Ishikawa (cell line): Measurements from ENCODE around the gene KCNK7.

ENCODE experiments used
- CEBPB ChIP-seq: IDR thresholded peaks from 2 replicates; pipeline ENCODE4 v1.6.1; 2012
- CREB1 ChIP-seq: IDR thresholded peaks from 2 replicates; pipeline ENCODE4 v1.6.1; 2012; ENCODE audit warnings: low read depth
- EGR1 ChIP-seq: IDR thresholded peaks from 2 replicates; pipeline ENCODE4 v1.6.1; 2012
- EP300 ChIP-seq: IDR thresholded peaks from 2 replicates; pipeline ENCODE4 v1.6.1; 2012; ENCODE audit warnings: borderline replicate concordance
- FOXM1 ChIP-seq: IDR thresholded peaks from 2 replicates; pipeline ENCODE4 v1.6.1; 2012; ENCODE audit warnings: low read depth, borderline replicate concordance
- MAX ChIP-seq: IDR thresholded peaks from 2 replicates; pipeline ENCODE4 v1.6.1; 2012
- NFIC ChIP-seq: IDR thresholded peaks from 2 replicates; pipeline ENCODE4 v1.6.1; 2012
- RAD21 ChIP-seq: IDR thresholded peaks from 2 replicates; pipeline ENCODE4 v1.6.1; 2012; ENCODE audit warnings: low read depth
- REST ChIP-seq: IDR thresholded peaks from 2 replicates; pipeline ENCODE4 v1.6.1; 2012; ENCODE audit warnings: low read depth, mild to moderate bottlenecking
- TAF1 ChIP-seq: IDR thresholded peaks from 2 replicates; pipeline ENCODE4 v1.6.1; 2012; ENCODE audit warnings: low read depth, mild to moderate bottlenecking
- TCF12 ChIP-seq: IDR thresholded peaks from 2 replicates; pipeline ENCODE4 v1.6.1; 2012; ENCODE audit warnings: low read depth
- TEAD4 ChIP-seq: IDR thresholded peaks from 2 replicates; pipeline ENCODE4 v1.6.1; 2012
- USF1 ChIP-seq: IDR thresholded peaks from 2 replicates; pipeline ENCODE4 v1.6.1; 2012
- YY1 ChIP-seq: IDR thresholded peaks from 2 replicates; pipeline ENCODE4 v1.6.1; 2012; ENCODE audit warnings: low read depth
- ZBTB7A ChIP-seq: IDR thresholded peaks from 2 replicates; pipeline ENCODE4 v1.6.1; 2012; ENCODE audit warnings: low read depth

The KCNK7 gene

GRCh38 chr11:65595543-65596281 lies at the start of gene KCNK7:
Gene KCNK7, minus strand, starts transcription at chr11:65595800. Its CDS starts 28 bp downstream, at chr11:65595772.
- TF ChIP-seq EGR1 (peak; percentile 52; the same call in 1 of the 2 replicates), CEBPB (no peak), NFIC (no peak)

- no peak for TF ChIP-seq NFIC
- no peak for TF ChIP-seq MAX
- TF ChIP-seq REST = no peak
- TF ChIP-seq EP300 = no peak
- TF ChIP-seq ZBTB7A = no peak
- no peak for TF ChIP-seq CEBPB
Observed at GRCh38 chr11:65644837-65645236, 49.2 kb upstream of the KCNK7 start.

- no peak for TF ChIP-seq CEBPB
- TF ChIP-seq YY1 = no peak
- no peak for TF ChIP-seq TEAD4
- TF ChIP-seq TAF1 = no peak
- no peak for TF ChIP-seq USF1
- no peak for TF ChIP-seq MAX
- TF ChIP-seq NFIC = no peak
- no peak for TF ChIP-seq EGR1
- no peak for TF ChIP-seq TCF12
- no peak for TF ChIP-seq ZBTB7A
- no peak for TF ChIP-seq CREB1
- no peak for TF ChIP-seq FOXM1
- no peak for TF ChIP-seq EP300
- no peak for TF ChIP-seq RAD21
Observed at GRCh38 chr11:65643971-65644370, 48.4 kb upstream of the KCNK7 start.

- TF ChIP-seq CEBPB (no peak), YY1 (no peak), FOXM1 (no peak), USF1 (no peak), TAF1 (no peak), TCF12 (no peak), REST (no peak), TEAD4 (no peak), RAD21 (no peak), ZBTB7A (no peak), EGR1 (no peak), CREB1 (no peak), EP300 (no peak), NFIC (no peak), MAX (no peak)
Observed at GRCh38 chr11:65642014-65642671, 46.5 kb upstream of the KCNK7 start.

- TF ChIP-seq YY1 = no peak
- TF ChIP-seq FOXM1 = no peak
- TF ChIP-seq EP300 = no peak
- no peak for TF ChIP-seq CREB1
- no peak for TF ChIP-seq TAF1
- TF ChIP-seq EGR1 = no peak
- TF ChIP-seq TEAD4 = no peak
- TF ChIP-seq NFIC = no peak
- TF ChIP-seq MAX = no peak
- TF ChIP-seq TCF12 = no peak
- no peak for TF ChIP-seq REST
- no peak for TF ChIP-seq RAD21
- TF ChIP-seq ZBTB7A = no peak
- no peak for TF ChIP-seq USF1
- no peak for TF ChIP-seq CEBPB
Observed at GRCh38 chr11:65641297-65642013, 45.9 kb upstream of the KCNK7 start.
